Cardiac fibroblast (primary cell): ENCODE measurements around the gene EEF2K.

Experiments
- DNase-seq, 2 donors: peaks; one replicate each; pipeline versions ENCODE4 v3.0.0 to v3.0.0-alpha.2; 2010; ENCODE audit warnings: low read depth in 2 of 2
- H3K4me3 ChIP-seq, 2 donors: replicated peaks in 1 of 2; 1 replicate in 1 of 2; 2 replicates in 1 of 2; pipeline ENCODE4 v1.5.1; 2011; ENCODE audit warnings: low read depth in 2 of 2, low read length in 2 of 2, mild to moderate bottlenecking in 2 of 2, moderate library complexity in 1 of 2
- CTCF ChIP-seq: IDR thresholded peaks from one replicate; pipeline ENCODE4 v1.5.1; 2011; ENCODE audit warnings: low read depth, mild to moderate bottlenecking, low read length, inconsistent platforms

The EEF2K gene

GRCh38 chr16:22225060-22225459 is 19.0 kb downstream of the EEF2K start:
- TF ChIP-seq CTCF = no peak
- H3K4me3 ChIP-seq = no peak overlapping the region
- no peak for DNase-seq

- H3K4me3 ChIP-seq = no peak overlapping the region
- DNase-seq = no peak
Measured at GRCh38 chr16:22229889-22230288, 23.8 kb downstream of the EEF2K start.

DNA sequence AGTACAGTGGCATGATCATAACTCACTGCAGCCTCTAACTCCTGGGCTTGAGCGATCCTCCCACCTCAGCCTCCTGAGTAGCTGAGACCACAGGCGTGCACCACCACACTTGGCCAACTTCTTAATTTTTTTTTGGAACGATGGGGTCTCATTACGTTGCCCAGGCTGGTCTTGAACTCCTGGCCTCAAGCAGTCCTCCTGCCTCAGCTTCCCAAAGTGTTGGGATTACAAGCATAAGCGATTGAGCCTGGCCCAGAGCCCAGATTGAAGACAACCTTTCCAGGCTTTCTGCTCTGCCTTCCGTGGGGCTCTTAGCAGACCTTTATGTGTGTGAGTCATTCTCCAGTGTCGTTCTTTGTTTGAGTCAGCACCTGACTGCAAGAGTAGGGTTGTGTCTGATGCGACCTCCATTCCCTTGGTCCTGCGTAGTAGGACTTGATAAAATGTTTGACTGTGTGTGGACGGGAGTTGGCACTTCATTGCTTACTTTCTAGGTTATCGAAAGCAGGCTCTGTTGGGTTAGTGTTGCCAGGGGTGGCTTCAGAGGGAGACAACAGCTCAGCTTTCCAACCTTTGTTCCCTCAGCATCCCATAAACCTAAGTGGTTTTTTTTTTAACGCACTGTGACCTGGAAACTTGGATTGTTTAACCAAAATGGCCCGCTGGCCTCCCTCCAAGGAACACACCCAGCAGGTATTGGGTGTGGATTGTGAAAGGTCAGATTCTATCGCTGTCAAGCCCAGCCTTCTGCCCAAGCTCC is 26.4 kb downstream of the EEF2K start:
- H3K4me3 ChIP-seq = no peak overlapping the region
- DNase-seq = peak in 1 of 2 donors; percentile 49
- TF ChIP-seq CTCF = no peak

More at GRCh38 chr16:22229889-22230288, 23.8 kb downstream of the EEF2K start:
- TF ChIP-seq CTCF = no peak

GRCh38 chr16:22233037-22233372 is 26.9 kb downstream of the EEF2K start:
- no peak overlapping the region for H3K4me3 ChIP-seq
- no peak for DNase-seq
- TF ChIP-seq CTCF = no peak

GRCh38 chr16:22235839-22236745 is 30.0 kb downstream of the EEF2K start:
- TF ChIP-seq CTCF = no peak
- no peak overlapping the region for H3K4me3 ChIP-seq
- peak; percentile 32 to 74 for DNase-seq

DNA sequence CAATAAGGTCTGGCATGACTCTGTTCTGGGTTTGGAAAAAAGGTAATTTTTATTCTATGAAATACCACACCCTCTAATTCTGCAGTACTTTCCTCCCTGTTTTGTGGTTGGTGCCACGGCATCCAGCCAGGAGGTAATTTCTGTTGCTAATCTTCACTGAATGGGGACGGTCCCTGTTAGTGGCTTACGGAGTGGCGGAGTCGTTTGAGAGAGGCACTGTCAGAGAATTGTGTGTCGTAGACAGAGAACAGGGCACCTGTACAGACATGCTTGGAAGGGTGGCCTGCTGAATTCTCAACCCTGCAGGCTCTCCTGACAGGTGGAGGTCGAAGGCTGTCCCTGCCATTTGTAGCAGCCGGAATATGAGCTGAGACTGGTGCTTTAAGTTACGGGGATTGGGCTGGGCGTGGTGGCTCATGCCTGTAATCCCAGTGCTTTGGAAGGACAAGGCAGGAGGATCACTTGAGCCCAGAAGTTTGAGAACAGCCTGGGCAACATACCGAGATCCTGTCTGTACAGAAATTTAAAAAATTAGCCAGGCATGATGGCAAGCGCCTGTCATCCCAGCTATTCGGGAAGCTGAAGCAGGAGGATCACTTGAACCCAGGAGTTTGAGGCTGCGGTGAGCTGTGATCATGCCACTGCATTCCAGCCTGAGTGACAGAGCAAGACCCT is 33.2 kb downstream of the EEF2K start:
- DNase-seq = no peak
- no peak overlapping the region for H3K4me3 ChIP-seq
- no peak for TF ChIP-seq CTCF
